ENCODE data around the gene PAQR3.

- TF ChIP-seq CTCF (IDR thresholded peaks at IDR 0.05; ENCODE audit: low read length) (no peak), EZH2 (optimal IDR thresholded peaks at IDR 0.05; ENCODE audit: low read depth, low read length) (no peak), EZH2phosphoT487 (IDR thresholded peaks at IDR 0.05; ENCODE audit: low read length) (no peak)
Observed at GRCh38 chr4:78863991-78864390, 75.2 kb downstream of the PAQR3 start.

All from MM.1S (cell line).